Activated CD4-positive, alpha-beta T cell treated with anti-CD3 and anti-CD28 coated beads, Interleukin-2, amount 10 ng/mL, durations not matched to agents 7 days and 5 days (primary cell): ENCODE results near the gene MBD5. TPM values are rescaled to one million over a fixed set of nuclear protein-coding genes. Genes with fewer than 3 reads are reported as not detected.

Experiments used
- CTCF ChIA-PET: fragments of 350-600 bp; sonication (Branson Sonifier 250); formaldehyde crosslinking; loops from one replicate; lab custom pipeline; 2021; ENCODE audit warnings: antibody characterized with exemption; lab: Charles Lee
- POLR2A ChIA-PET: fragments of 350-600 bp; sonication (Branson Sonifier 250); formaldehyde crosslinking; loops from one replicate; lab custom pipeline; 2021; ENCODE audit warnings: antibody characterized with exemption; lab: Charles Lee
- DNase-seq: peaks from one replicate; pipeline ENCODE4 v3.0.0-alpha.2; 2020
- H3K27ac Mint-ChIP-seq: one replicate; pipeline ENCODE4 v1.8.0; 2021; ENCODE audit warnings: mild to moderate bottlenecking, moderate library complexity, mixed read lengths
- H3K27me3 Mint-ChIP-seq: one replicate; pipeline ENCODE4 v1.8.0; 2021; ENCODE audit warnings: mixed read lengths
- H3K36me3 Mint-ChIP-seq: one replicate; pipeline ENCODE4 v1.8.0; 2021; ENCODE audit warnings: low read depth, mixed read lengths
- H3K4me1 Mint-ChIP-seq: one replicate; pipeline ENCODE4 v1.8.0; 2021; ENCODE audit warnings: mixed read lengths
- H3K4me3 Mint-ChIP-seq: one replicate; pipeline ENCODE4 v1.8.0; 2021; ENCODE audit warnings: mild to moderate bottlenecking, moderate library complexity, mixed read lengths
- H3K9me3 Mint-ChIP-seq: one replicate; pipeline ENCODE4 v1.8.0; 2021; ENCODE audit warnings: mixed read lengths
- total RNA-seq, 2 experiments: library from RNA; stranded (reverse); gene quantifications; one replicate each; pipeline ENCODE4 v1.2.3, GENCODE V29; 2021

MBD5 gene
- total RNA-seq, 2 experiments from 2014 or later = 41.1 to 51.7 TPM

DNA sequence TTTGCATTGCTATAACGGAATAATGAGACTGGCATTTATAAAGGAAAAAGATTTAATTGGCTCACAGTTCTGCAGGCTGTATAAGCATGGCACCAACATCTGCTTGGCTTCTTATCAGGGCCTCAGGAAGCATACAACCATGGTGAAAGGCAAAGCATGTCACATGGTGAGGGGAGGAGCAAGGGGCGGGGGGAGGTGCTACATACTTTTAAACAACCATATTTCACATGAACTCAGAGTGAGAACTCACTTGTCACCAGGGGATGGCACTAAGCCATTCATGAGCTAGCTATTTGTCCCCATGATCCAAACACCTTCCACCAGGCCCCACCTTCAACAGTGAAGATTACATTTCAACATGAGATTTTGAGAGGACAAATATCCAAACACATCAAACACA lies 188.7 kb downstream of the MBD5 start:
- Mint-ChIP-seq H3K4me3 (no peak overlapping the region), H3K27me3 (no peaks in the 10 kb centered on the region), H3K4me1 (no peaks in the 10 kb centered on the region), H3K9me3 (no peaks in the 10 kb centered on the region), H3K36me3 (no peaks in the 10 kb centered on the region), H3K27ac (no peak overlapping the region)
- no peak for DNase-seq
- ChIA-PET CTCF (no interaction called here), POLR2A (no interaction called here)

DNA sequence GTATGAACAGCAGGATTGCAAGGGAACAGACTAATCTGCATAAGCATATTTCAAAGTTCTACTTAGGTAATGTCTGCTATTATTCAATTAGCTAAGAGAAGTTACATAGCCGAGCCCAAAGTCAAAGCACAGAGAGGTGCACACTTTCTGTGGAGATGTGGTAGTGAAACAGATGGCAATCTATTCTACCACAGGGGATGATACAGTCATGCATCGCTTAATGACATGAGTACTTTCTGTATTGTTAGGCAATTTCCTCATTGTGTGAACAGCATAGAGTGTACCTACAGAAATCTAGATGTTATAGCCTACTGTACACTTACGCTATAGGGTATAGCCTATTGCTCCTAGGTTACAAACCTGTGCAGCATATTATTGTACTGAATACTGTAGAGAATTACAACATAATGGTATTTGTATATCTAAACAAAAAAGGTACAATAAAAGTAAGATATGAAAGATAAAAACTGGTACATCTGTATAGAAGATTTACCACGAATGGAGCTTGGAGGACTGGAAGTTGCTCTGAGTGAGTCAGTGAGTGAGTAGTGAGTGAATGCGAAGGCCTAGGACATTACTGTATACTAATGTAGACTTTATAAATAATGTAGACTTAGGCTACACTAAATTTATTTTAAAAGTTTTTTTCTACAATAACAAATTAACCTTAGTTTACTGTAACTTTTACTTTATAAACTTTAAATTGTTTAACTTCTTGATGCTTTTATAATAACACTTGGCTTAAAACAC lies 197.6 kb downstream of the MBD5 start:
- DNase-seq = no peak
- Mint-ChIP-seq H3K27me3 (no peaks in the 10 kb centered on the region), H3K36me3 (peaks cover 5% of the 10 kb centered on the region), H3K9me3 (peaks cover 20% of the 10 kb centered on the region), H3K4me1 (no peaks in the 10 kb centered on the region), H3K4me3 (no peak overlapping the region), H3K27ac (no peak overlapping the region)
- ChIA-PET CTCF (no interaction called here), POLR2A (no interaction called here)

- no peak overlapping the region for H3K27ac Mint-ChIP-seq
- POLR2A ChIA-PET = no interaction called here
- peaks cover 8% of the 10 kb centered on the region for H3K36me3 Mint-ChIP-seq
- H3K4me1 Mint-ChIP-seq = peaks cover 4% of the 10 kb centered on the region
- DNase-seq = no peak
- peaks cover 29% of the 10 kb centered on the region for H3K9me3 Mint-ChIP-seq
- no peak overlapping the region for H3K4me3 Mint-ChIP-seq
- CTCF ChIA-PET = no interaction called here
- H3K27me3 Mint-ChIP-seq = no peaks in the 10 kb centered on the region
Measured at GRCh38 chr2:148221166-148221565, 200.3 kb downstream of the MBD5 start.

GRCh38 chr2:148221926-148222325 lies 201.0 kb downstream of the MBD5 start:
- Mint-ChIP-seq H3K4me1 (peaks cover 4% of the 10 kb centered on the region), H3K36me3 (peaks cover 8% of the 10 kb centered on the region), H3K27me3 (no peaks in the 10 kb centered on the region), H3K27ac (no peak overlapping the region), H3K4me3 (no peak overlapping the region), H3K9me3 (peaks cover 29% of the 10 kb centered on the region)
- CTCF ChIA-PET = no interaction called here
- DNase-seq = no peak
- POLR2A ChIA-PET = no interaction called here

DNA sequence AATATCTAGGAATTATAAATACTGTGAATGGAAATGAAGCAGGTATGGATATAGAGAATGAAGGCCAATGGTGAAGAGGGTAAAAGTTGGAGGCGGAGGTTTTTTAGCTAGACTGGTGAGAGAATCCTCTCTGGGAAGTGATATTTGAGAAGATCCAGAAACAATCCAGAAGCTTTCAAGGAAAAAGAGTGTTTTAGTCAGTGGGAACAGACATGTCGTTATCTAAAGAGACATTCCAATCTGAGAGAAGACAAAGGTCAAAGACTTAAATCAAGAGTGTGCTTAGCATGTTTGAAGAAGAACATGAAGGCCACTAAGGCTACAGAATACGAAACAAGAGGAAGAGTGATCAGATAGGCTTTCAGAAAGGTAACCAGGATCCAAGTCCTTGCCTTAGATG lies 211.0 kb downstream of the MBD5 start:
- POLR2A ChIA-PET = no interaction called here
- DNase-seq = no peak

GRCh38 chr2:148234143-148234542 lies 213.3 kb downstream of the MBD5 start:
- H3K27ac Mint-ChIP-seq = no peak overlapping the region
- POLR2A ChIA-PET = no interaction called here
- H3K9me3 Mint-ChIP-seq = peaks cover 16% of the 10 kb centered on the region
- H3K4me3 Mint-ChIP-seq = no peak overlapping the region
- CTCF ChIA-PET = no interaction called here
- no peaks in the 10 kb centered on the region for H3K4me1 Mint-ChIP-seq
- no peaks in the 10 kb centered on the region for H3K27me3 Mint-ChIP-seq
- H3K36me3 Mint-ChIP-seq = peaks cover 36% of the 10 kb centered on the region
- no peak for DNase-seq

More for the DNA sequence above, 211.0 kb downstream of the MBD5 start:
- no peaks in the 10 kb centered on the region for H3K27me3 Mint-ChIP-seq
- H3K4me3 Mint-ChIP-seq = no peak overlapping the region
- H3K4me1 Mint-ChIP-seq = no peaks in the 10 kb centered on the region
- H3K9me3 Mint-ChIP-seq = peaks cover 17% of the 10 kb centered on the region
- CTCF ChIA-PET = no interaction called here
- peaks cover 35% of the 10 kb centered on the region for H3K36me3 Mint-ChIP-seq
- no peak overlapping the region for H3K27ac Mint-ChIP-seq

GRCh38 chr2:148237911-148238310 lies 217.0 kb downstream of the MBD5 start:
- H3K9me3 Mint-ChIP-seq = peaks cover 20% of the 10 kb centered on the region
- POLR2A ChIA-PET = no interaction called here
- H3K27me3 Mint-ChIP-seq = no peaks in the 10 kb centered on the region
- no peak overlapping the region for H3K4me3 Mint-ChIP-seq
- CTCF ChIA-PET = no interaction called here
- H3K4me1 Mint-ChIP-seq = no peaks in the 10 kb centered on the region
- DNase-seq = no peak
- no peak overlapping the region for H3K27ac Mint-ChIP-seq
- H3K36me3 Mint-ChIP-seq = peaks cover 43% of the 10 kb centered on the region

DNA sequence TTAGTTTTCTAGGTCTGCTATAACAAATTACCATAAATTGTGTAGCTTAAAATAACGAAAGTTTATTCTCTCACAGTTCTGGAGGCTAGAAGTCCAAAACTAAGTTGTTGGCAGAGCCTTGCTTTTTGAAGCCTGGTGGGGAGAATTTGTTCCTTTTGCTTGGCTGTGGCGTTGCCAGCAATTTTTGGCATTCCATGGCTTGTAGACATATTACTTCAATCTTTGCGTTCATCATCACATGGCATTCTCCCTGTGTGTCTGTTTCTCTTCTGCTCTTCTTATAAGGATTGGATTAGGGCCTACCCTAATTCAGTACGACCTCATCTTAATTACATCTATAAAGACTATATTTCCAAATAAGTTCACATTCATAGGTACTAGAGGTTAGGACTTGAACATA lies 217.7 kb downstream of the MBD5 start:
- peaks cover 41% of the 10 kb centered on the region for H3K36me3 Mint-ChIP-seq
- no peaks in the 10 kb centered on the region for H3K27me3 Mint-ChIP-seq
- CTCF ChIA-PET = no interaction called here
- no peak overlapping the region for H3K27ac Mint-ChIP-seq
- H3K4me1 Mint-ChIP-seq = no peaks in the 10 kb centered on the region
- no peak for DNase-seq
- H3K4me3 Mint-ChIP-seq = no peak overlapping the region
- H3K9me3 Mint-ChIP-seq = peaks cover 20% of the 10 kb centered on the region
- POLR2A ChIA-PET = no interaction called here

DNA sequence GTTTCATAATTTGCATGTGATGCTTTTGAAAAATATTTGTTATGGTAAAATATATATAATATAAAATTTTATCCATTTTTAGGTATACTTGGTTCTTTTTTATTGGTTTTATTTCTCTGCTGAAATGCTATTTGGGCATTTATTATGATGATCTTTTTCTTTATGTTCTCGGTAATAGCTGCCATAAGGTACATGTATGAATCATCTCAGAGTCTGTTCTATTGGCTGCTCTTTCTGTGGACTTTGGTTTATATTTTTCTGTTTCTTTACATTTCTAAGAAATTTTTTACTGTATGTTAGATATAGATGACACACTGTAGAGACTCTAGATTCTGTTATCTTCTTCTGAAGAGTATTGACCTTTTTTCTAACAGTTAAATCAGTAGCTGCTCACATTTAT lies 219.9 kb downstream of the MBD5 start:
- no peak for DNase-seq
- Mint-ChIP-seq H3K36me3 (peaks cover 38% of the 10 kb centered on the region), H3K9me3 (peaks cover 20% of the 10 kb centered on the region), H3K27ac (no peak overlapping the region), H3K4me3 (no peak overlapping the region), H3K27me3 (no peaks in the 10 kb centered on the region), H3K4me1 (no peaks in the 10 kb centered on the region)
- ChIA-PET POLR2A (no interaction called here), CTCF (interaction anchor here (0.5 kb wide), 1 partner anchor 36 kb away, joined by 3 read pairs; no protein-coding TSS in a partner anchor)

- ChIA-PET CTCF (no interaction called here), POLR2A (no interaction called here)
- Mint-ChIP-seq H3K27ac (no peak overlapping the region), H3K4me1 (no peaks in the 10 kb centered on the region), H3K36me3 (peaks cover 15% of the 10 kb centered on the region), H3K4me3 (no peak overlapping the region), H3K27me3 (no peaks in the 10 kb centered on the region), H3K9me3 (peaks cover 11% of the 10 kb centered on the region)
- DNase-seq = no peak
Measured at GRCh38 chr2:148244593-148245292, 223.9 kb downstream of the MBD5 start.

GRCh38 chr2:148251993-148252392 lies 231.1 kb downstream of the MBD5 start:
- Mint-ChIP-seq H3K36me3 (peaks cover 16% of the 10 kb centered on the region), H3K4me1 (no peaks in the 10 kb centered on the region), H3K9me3 (peaks cover 32% of the 10 kb centered on the region), H3K27me3 (no peaks in the 10 kb centered on the region), H3K27ac (no peak overlapping the region), H3K4me3 (no peak overlapping the region)
- ChIA-PET CTCF (no interaction called here), POLR2A (no interaction called here)
- DNase-seq = no peak

DNA sequence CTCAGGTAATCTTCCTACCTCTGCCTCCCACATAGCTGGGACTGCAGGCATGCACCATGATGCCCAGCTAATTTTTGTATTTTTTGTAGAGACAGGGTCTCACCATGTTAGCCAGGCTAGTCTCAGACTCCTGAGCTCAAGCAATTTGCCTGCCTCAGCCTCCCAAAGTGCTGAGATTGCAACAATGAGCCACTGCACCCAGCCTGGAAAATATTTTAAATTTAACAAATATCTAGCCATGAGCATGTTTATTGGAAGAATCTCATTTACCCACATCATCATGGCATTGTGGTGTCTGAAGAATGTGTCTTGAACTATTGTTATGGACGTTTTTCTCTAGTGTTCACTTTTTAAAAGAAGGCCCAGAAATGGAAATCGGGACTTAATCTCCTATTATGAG lies 231.8 kb downstream of the MBD5 start:
- CTCF ChIA-PET = no interaction called here
- H3K9me3 Mint-ChIP-seq = peaks cover 33% of the 10 kb centered on the region
- no peaks in the 10 kb centered on the region for H3K4me1 Mint-ChIP-seq
- DNase-seq = no peak
- H3K4me3 Mint-ChIP-seq = no peak overlapping the region
- POLR2A ChIA-PET = no interaction called here
- H3K27me3 Mint-ChIP-seq = no peaks in the 10 kb centered on the region
- H3K36me3 Mint-ChIP-seq = peaks cover 17% of the 10 kb centered on the region
- no peak overlapping the region for H3K27ac Mint-ChIP-seq

GRCh38 chr2:148253685-148254084 lies 232.8 kb downstream of the MBD5 start:
- POLR2A ChIA-PET = no interaction called here
- H3K4me1 Mint-ChIP-seq = no peaks in the 10 kb centered on the region
- H3K4me3 Mint-ChIP-seq = no peak overlapping the region
- no peak overlapping the region for H3K27ac Mint-ChIP-seq
- DNase-seq = no peak
- H3K27me3 Mint-ChIP-seq = no peaks in the 10 kb centered on the region
- peaks cover 43% of the 10 kb centered on the region for H3K9me3 Mint-ChIP-seq
- CTCF ChIA-PET = interaction anchor here (1.5 kb wide), 1 partner anchor 84 kb away, joined by 3 read pairs; no protein-coding TSS in a partner anchor
- H3K36me3 Mint-ChIP-seq = peaks cover 26% of the 10 kb centered on the region
